H9 (cell line): ENCODE measurements around the gene KLB. TPM values are rescaled to one million over a fixed set of nuclear protein-coding genes. Genes with fewer than 3 reads are reported as not detected.

Experiments
- DNase-seq: peaks from one replicate; pipeline ENCODE4 v3.0.0-alpha.2; 2017
- H2AFZ ChIP-seq: one replicate; pipeline ENCODE4 v1.6.1; 2013; ENCODE audit warnings: mild to moderate bottlenecking, low read length, control low read depth, moderate library complexity
- H2AK5ac ChIP-seq: 2 replicates; pipeline ENCODE4 v1.6.1; 2013; ENCODE audit warnings: low read length, control low read depth, mixed read lengths; ENCODE audit not compliant: insufficient read length
- H2BK120ac ChIP-seq: one replicate; pipeline ENCODE4 v1.6.1; 2013; ENCODE audit warnings: low read depth, mild to moderate bottlenecking, low read length, control low read depth, inconsistent platforms; ENCODE audit not compliant: poor library complexity, severe bottlenecking
- H2BK12ac ChIP-seq: 2 replicates; pipeline ENCODE4 v1.6.1; 2013; ENCODE audit warnings: low read length, control low read depth, mixed read lengths, low read depth; ENCODE audit not compliant: insufficient read length
- H2BK15ac ChIP-seq: 2 replicates; pipeline ENCODE4 v1.6.1; 2013; ENCODE audit warnings: low read depth, low read length, control low read depth
- H2BK20ac ChIP-seq: one replicate; pipeline ENCODE4 v1.6.1; 2013; ENCODE audit warnings: low read depth, mild to moderate bottlenecking, low read length, control low read depth, inconsistent platforms; ENCODE audit not compliant: poor library complexity, severe bottlenecking
- H2BK5ac ChIP-seq: 2 replicates; pipeline ENCODE4 v1.6.1; 2013; ENCODE audit warnings: low read length, control low read depth, mixed read lengths; ENCODE audit not compliant: insufficient read length
- H3K14ac ChIP-seq: 2 replicates; pipeline ENCODE4 v1.6.1; 2013; ENCODE audit warnings: low read length, control low read depth; ENCODE audit not compliant: insufficient read depth
- H3K18ac ChIP-seq: 2 replicates; pipeline ENCODE4 v1.6.1; 2013; ENCODE audit warnings: low read depth, mild to moderate bottlenecking, mixed read lengths, low read length, control low read depth; ENCODE audit not compliant: insufficient read length
- H3K23ac ChIP-seq: 2 replicates; pipeline ENCODE4 v1.6.1; 2013; ENCODE audit warnings: low read length, control low read depth, mixed read lengths, low read depth; ENCODE audit not compliant: insufficient read length
- H3K23me2 ChIP-seq: 2 replicates; pipeline ENCODE4 v1.6.1; 2013; ENCODE audit warnings: low read depth, mild to moderate bottlenecking, mixed read lengths, low read length, control low read depth; ENCODE audit not compliant: insufficient read length, poor library complexity, severe bottlenecking
- H3K27ac ChIP-seq: 2 replicates; pipeline ENCODE4 v1.5.1; 2013; ENCODE audit warnings: low read length, control low read depth, mixed read lengths, low read depth; ENCODE audit not compliant: insufficient read length
- H3K27me3 ChIP-seq: 2 replicates; pipeline ENCODE4 v1.6.1; 2013; ENCODE audit warnings: low read length, control low read depth, inconsistent platforms; ENCODE audit not compliant: insufficient read depth
- H3K4ac ChIP-seq: 2 replicates; pipeline ENCODE4 v1.6.1; 2013; ENCODE audit warnings: low read depth, mild to moderate bottlenecking, control low read depth, inconsistent platforms, low read length, moderate library complexity
- H3K4me1 ChIP-seq: 2 replicates; pipeline ENCODE4 v1.6.1; 2013; ENCODE audit warnings: low read length, control low read depth, inconsistent platforms; ENCODE audit not compliant: insufficient read depth
- H3K4me2 ChIP-seq: 2 replicates; pipeline ENCODE4 v1.6.1; 2013; ENCODE audit warnings: low read length, control low read depth, mixed read lengths; ENCODE audit not compliant: insufficient read length, insufficient read depth
- H3K56ac ChIP-seq: 2 replicates; pipeline ENCODE4 v1.6.1; 2013; ENCODE audit warnings: low read depth, mild to moderate bottlenecking, mixed read lengths, low read length, control low read depth; ENCODE audit not compliant: insufficient read length
- H3K79me1 ChIP-seq: 2 replicates; pipeline ENCODE4 v1.6.1; 2013; ENCODE audit warnings: low read depth, mild to moderate bottlenecking, moderate library complexity, low read length, control low read depth, inconsistent platforms; ENCODE audit not compliant: insufficient read depth, poor library complexity, severe bottlenecking
- H3K79me2 ChIP-seq: 2 replicates; pipeline ENCODE4 v1.6.1; 2013; ENCODE audit warnings: low read length, control low read depth, inconsistent platforms; ENCODE audit not compliant: insufficient read depth
- H3K9ac ChIP-seq: 2 replicates; pipeline ENCODE4 v1.6.1; 2013; ENCODE audit warnings: low read length, control low read depth, mixed read lengths; ENCODE audit not compliant: insufficient read length; ENCODE audit errors: extremely low read depth
- H3K9me3 ChIP-seq: one replicate; pipeline ENCODE4 v1.6.1; 2013; ENCODE audit warnings: low read depth, low read length, inconsistent platforms; ENCODE audit not compliant: control insufficient read depth
- H3T11ph ChIP-seq: one replicate; pipeline ENCODE4 v1.6.1; 2013; ENCODE audit warnings: mild to moderate bottlenecking, low read length, control low read depth, inconsistent platforms
- H4K20me1 ChIP-seq: one replicate; pipeline ENCODE4 v1.6.1; 2013; ENCODE audit not compliant: control insufficient read depth, insufficient read length, insufficient read depth
- H4K5ac ChIP-seq: 2 replicates; pipeline ENCODE4 v1.6.1; 2013; ENCODE audit warnings: low read depth, mild to moderate bottlenecking, mixed read lengths, low read length, control low read depth; ENCODE audit not compliant: insufficient read length
- H4K8ac ChIP-seq: replicated peaks from 2 replicates; pipeline ENCODE4 v1.6.1; 2013; ENCODE audit warnings: low read length, control low read depth, mixed read lengths, low read depth; ENCODE audit not compliant: insufficient read length
- H4K91ac ChIP-seq: 2 replicates; pipeline ENCODE4 v1.6.1; 2013; ENCODE audit warnings: low read depth, mild to moderate bottlenecking, moderate library complexity, mixed read lengths, low read length, control low read depth; ENCODE audit not compliant: insufficient read length
- H3K27ac Mint-ChIP-seq, 3 experiments: 2 replicates in 2 of 3; 3 replicates in 1 of 3; pipeline ENCODE4 v1.8.0; 2020 to 2021; ENCODE audit warnings: mixed read lengths in 3 of 3, mild to moderate bottlenecking in 1 of 3, moderate library complexity in 1 of 3
- H3K27me3 Mint-ChIP-seq: 2 replicates; pipeline ENCODE4 v1.8.0; 2021; ENCODE audit warnings: low read depth, mild to moderate bottlenecking, moderate library complexity, mixed read lengths
- H3K36me3 Mint-ChIP-seq, 3 experiments: 2 replicates in 2 of 3; 3 replicates in 1 of 3; pipeline ENCODE4 v1.8.0; 2020 to 2021; ENCODE audit warnings: low read depth in 3 of 3, mixed read lengths in 3 of 3; ENCODE audit not compliant: insufficient read depth in 1 of 3
- H3K4me1 Mint-ChIP-seq, 2 experiments: 2 replicates each; pipeline ENCODE4 v1.8.0; 2020; ENCODE audit warnings: mixed read lengths in 2 of 2
- H3K4me3 Mint-ChIP-seq, 2 experiments: 2 replicates in 1 of 2; 3 replicates in 1 of 2; pipeline ENCODE4 v1.8.0; 2020 to 2021; ENCODE audit warnings: mild to moderate bottlenecking in 2 of 2, mixed read lengths in 2 of 2, moderate library complexity in 1 of 2
- H3K9me3 Mint-ChIP-seq, 2 experiments: 2 replicates in 1 of 2; 3 replicates in 1 of 2; pipeline ENCODE4 v1.8.0; 2020; ENCODE audit warnings: mild to moderate bottlenecking in 2 of 2, mixed read lengths in 2 of 2, moderate library complexity in 1 of 2
- CTCF ChIP-seq: fragments of 200-600 bp; sonication (generic); conservative IDR thresholded peaks from 3 replicates; pipeline ENCODE4 v1.8.0; 2021; ENCODE audit warnings: antibody characterized with exemption, mild to moderate bottlenecking
- WGBS: extraction: QIAGEN DNeasy Blood & Tissue Kit; methylation state at CpG from one replicate; pipeline ENCODE4 v1.1.7; 2013; ENCODE audit warnings: missing lambda C conversion rate, low lambda C conversion rate, mixed read lengths; ENCODE audit not compliant: insufficient read length; ENCODE audit errors: extremely low coverage; 5-methylcytosine and 5-hydroxymethylcytosine counted together
- total RNA-seq: library from RNA; stranded (reverse); gene quantifications from 2 replicates; pipeline ENCODE4 v1.2.1, GENCODE V29; 2021

KLB gene
- total RNA-seq, 1 experiment from 2014 or later: 0.07 TPM

GRCh38 chr4:39453738-39454137, 47.0 kb downstream of the KLB start:
- Histone ChIP-seq H3K9me3 (no peaks in the 10 kb centered on the region), H4K8ac (no peak overlapping the region), H2BK5ac (no peak overlapping the region), H2BK12ac (no peak overlapping the region), H3K4me2 (no peak overlapping the region), H3K9ac (no peak overlapping the region), H3K4ac (no peak overlapping the region), H2BK20ac (no peak overlapping the region), H4K20me1 (no peaks in the 10 kb centered on the region), H2BK15ac (no peak overlapping the region), H3K23ac (no peak overlapping the region), H3K56ac (no peak overlapping the region), H3K79me1 (peaks cover 6% of the 10 kb centered on the region), H3K27ac (no peak overlapping the region), H4K91ac (no peak overlapping the region), H2AK5ac (no peak overlapping the region), H3K18ac (no peak overlapping the region), H3K14ac (no peak overlapping the region), H3K23me2 (no peaks in the 10 kb centered on the region), H4K5ac (no peak overlapping the region), H2BK120ac (no peak overlapping the region), H3K79me2 (peaks cover 14% of the 10 kb centered on the region), H3T11ph (no peak overlapping the region), H3K27me3 (no peaks in the 10 kb centered on the region), H2AFZ (no peak overlapping the region), H3K4me1 (peaks cover 2% of the 10 kb centered on the region; the same call in 1 of the 2 replicates)
- Mint-ChIP-seq H3K4me1 (peaks cover 14 to 17% of the 10 kb centered on the region in 2 experiments), H3K4me3 (no peak overlapping the region), H3K36me3 (peaks cover 59 to 89% (median 74%) of the 10 kb centered on the region in 3 experiments), H3K27me3 (no peaks in the 10 kb centered on the region), H3K27ac (peak overlapping the region in 1 of 3 experiments; percentile 73; a peak in 2 of 7 replicates), H3K9me3 (no peaks in the 10 kb centered on the region; a peak in 1 of 5 replicates)
- TF ChIP-seq CTCF: no peak
- DNase-seq: no peak
- no CpG with 5 or more reads among the region's 2 CpGs for WGBS
